Body of pancreas (tissue), 4 donors: ENCODE measurements around the gene ZMYM4.

ENCODE experiments used
- CTCF ChIP-seq, 7 experiments: fragments of 450-650 bp in 4 of 7; fragments of 200-600 bp in 3 of 7; sonication (generic) in 3 of 7; IDR thresholded peaks; one replicate each; pipeline ENCODE4 v1.5.1; 2016 to 2019; ENCODE audit warnings: antibody characterized with exemption in 7 of 7
- POLR2A ChIP-seq, 3 donors: fragments of 450-650 bp; IDR thresholded peaks; one replicate each; pipeline ENCODE4 v1.6.1; 2016; ENCODE audit warnings: antibody characterized with exemption in 3 of 3, mild to moderate bottlenecking in 2 of 3

- TF ChIP-seq CTCF (IDR thresholded peaks at IDR 0.05) (no peak), POLR2A (IDR thresholded peaks at IDR 0.05) (no peak)
Measured at GRCh38 chr1:35326246-35326866, 57.8 kb downstream of the ZMYM4 start.
